ENCODE data around the gene TMA7.

DNA sequence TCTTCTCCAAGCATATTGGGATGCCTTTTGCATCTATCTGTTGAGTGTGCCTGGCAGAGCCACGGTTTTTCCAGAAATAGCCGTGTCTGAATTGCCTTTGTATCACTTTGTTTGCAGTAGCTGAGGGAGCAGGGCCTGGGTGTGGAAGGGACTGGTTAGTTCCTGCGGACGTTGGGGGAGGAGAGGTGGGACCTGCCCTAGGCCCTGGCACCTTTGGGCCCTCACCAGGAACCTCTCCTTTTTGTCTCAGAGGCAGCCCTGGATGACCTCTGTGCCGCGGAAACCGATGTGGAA lies 25.1 kb downstream of the TMA7 start:
- TF ChIP-seq CTCF (IDR thresholded peaks at IDR 0.05) (no peak), POLR2A (IDR thresholded peaks at IDR 0.05) (no peak)
